Retina (tissue), 1 donor: Measurements from ENCODE around the gene ISYNA1.

Experiments
- DNase-seq: peaks from one replicate; pipeline ENCODE4 v3.0.0-alpha.2; 2016

The ISYNA1 gene

GRCh38 chr19:18391509-18392075 is 46.3 kb downstream of the ISYNA1 start:
- DNase-seq, result no peak

GRCh38 chr19:18390065-18390907 is 47.6 kb downstream of the ISYNA1 start:
- DNase-seq, result no peak

- DNase-seq, result no peak
Observed at GRCh38 chr19:18389726-18390064, 48.2 kb downstream of the ISYNA1 start.

- no peak for DNase-seq
Observed at GRCh38 chr19:18388960-18389725, 48.8 kb downstream of the ISYNA1 start.

- DNase-seq, result peak; percentile 96
Observed at GRCh38 chr19:18388100-18388959, 49.6 kb downstream of the ISYNA1 start.

- no peak for DNase-seq
Observed at GRCh38 chr19:18386543-18387271, 51.2 kb downstream of the ISYNA1 start.

GRCh38 chr19:18385675-18386542 is 52.0 kb downstream of the ISYNA1 start, which contains the start of gene GDF15:
Gene GDF15, plus strand, starts transcription at chr19:18386158. Its CDS starts 32 bp downstream, at chr19:18386190.
- DNase-seq, result no peak

- no peak for DNase-seq
Observed at GRCh38 chr19:18385359-18385674, 52.6 kb downstream of the ISYNA1 start.

- DNase-seq, result no peak
Observed at GRCh38 chr19:18384775-18385174, 53.2 kb downstream of the ISYNA1 start.
